GM19463 (cell line): ENCODE measurements around the gene RTL10.
"Not testable (repeated sequence)": the region's sequence is repeated elsewhere in the genome, so short reads cannot be mapped to it uniquely, and the experiment has no call there.

ENCODE experiments used
- ATAC-seq: cut with Tn5 transposase; IDR thresholded peaks from one replicate; pipeline ENCODE4 v1.9.1; 2021; ENCODE audit warnings: mild to moderate bottlenecking, moderate library complexity; ENCODE audit not compliant: unreplicated experiment

The RTL10 gene

DNA sequence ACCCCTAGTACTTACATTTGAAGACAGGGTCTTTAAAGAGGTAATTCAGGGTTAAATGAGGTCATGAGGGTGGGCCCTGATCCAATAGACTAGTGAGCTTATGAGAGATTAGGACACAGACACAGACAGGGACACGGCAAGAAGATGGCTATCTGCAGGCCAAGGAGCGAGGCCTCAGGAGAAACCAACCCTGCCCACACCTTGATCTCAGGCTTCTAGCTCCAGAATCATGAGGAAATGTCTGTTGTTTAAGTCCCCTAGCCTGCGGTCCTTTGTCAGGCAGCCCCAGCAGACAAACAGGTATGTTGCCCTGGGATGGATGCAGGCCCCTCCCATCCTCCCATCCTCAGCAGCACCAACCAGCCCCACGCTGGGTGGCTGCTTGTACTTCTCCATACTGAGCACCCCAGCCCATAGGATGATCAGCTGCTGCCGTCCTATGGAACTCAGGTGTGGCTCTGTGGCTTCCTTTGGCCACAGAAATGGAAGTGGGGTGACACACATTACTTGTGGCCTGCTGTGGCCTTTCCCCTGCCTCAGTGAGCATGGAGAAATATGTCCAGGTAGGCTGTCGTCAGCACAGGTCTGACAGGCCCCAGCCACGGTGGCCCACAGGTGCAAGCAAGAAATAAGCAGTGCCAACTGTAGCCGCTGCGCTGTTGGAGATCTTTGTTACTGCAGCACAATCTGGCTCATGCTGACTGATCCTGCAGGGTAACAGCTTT, 7.9 kb downstream of the RTL10 start:
- ATAC-seq = no peak

DNA sequence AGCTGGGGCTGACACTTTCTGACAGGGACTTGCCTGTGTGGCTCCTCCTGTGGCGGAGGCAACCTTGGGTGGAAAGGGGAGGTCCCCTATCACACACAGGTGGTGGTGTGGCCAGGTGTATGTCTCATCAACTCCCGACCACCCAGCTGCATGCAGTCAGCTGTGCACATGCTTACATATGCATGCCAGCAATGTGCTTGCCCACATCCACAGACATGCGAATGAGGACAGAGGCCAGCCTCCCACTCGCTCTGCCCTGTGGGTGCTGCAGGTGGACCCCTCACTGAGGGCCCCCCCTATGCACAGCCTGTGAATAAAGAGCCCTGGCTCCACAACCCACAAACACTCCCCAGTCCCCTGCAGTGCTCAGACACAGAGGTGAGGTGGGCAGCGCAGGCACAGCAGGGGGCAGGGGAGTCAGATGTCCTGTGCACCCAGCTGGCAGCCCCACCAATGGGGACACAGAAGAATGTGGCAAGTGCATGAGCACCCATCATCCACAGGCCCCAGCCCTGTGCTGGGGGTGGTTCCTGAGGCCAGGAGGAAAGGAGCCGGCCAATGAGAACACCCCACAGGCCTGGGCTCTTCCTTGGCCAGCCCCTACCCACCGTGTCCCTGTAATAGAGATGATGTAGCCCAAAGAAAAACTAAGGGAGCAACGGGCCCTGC, 9.5 kb downstream of the RTL10 start:
- no peak for ATAC-seq

- ATAC-seq = no peak
Observed at GRCh38 chr22:19844377-19845053, 10.2 kb downstream of the RTL10 start.

DNA sequence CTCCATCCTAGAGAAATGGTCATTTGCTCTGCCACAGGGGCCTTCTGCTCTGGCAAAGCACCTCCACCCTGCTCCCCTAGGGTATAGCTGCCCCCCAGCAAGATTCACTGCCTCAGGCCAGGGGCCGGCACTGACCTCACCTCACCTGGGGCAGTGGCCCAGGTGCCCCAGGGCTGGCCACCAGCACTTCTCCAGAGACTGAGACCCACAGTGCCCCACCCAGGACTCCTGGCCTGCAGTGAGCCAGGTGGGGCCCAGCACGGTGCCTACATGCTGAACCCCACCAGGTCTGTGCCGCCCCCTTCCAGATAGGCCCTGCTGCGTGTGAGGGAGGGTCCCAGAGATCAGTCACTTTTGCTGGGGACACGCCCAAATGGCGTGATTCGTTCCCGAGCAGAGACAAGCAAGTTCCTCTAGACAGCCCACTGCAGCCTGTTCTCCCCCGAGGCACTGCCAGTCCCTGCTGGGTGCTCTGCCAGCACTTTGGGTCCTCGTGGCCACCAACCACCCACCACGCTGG, 10.8 kb downstream of the RTL10 start:
- ATAC-seq = no peak

GRCh38 chr22:19843107-19843856, 11.4 kb downstream of the RTL10 start:
- ATAC-seq = no peak

DNA sequence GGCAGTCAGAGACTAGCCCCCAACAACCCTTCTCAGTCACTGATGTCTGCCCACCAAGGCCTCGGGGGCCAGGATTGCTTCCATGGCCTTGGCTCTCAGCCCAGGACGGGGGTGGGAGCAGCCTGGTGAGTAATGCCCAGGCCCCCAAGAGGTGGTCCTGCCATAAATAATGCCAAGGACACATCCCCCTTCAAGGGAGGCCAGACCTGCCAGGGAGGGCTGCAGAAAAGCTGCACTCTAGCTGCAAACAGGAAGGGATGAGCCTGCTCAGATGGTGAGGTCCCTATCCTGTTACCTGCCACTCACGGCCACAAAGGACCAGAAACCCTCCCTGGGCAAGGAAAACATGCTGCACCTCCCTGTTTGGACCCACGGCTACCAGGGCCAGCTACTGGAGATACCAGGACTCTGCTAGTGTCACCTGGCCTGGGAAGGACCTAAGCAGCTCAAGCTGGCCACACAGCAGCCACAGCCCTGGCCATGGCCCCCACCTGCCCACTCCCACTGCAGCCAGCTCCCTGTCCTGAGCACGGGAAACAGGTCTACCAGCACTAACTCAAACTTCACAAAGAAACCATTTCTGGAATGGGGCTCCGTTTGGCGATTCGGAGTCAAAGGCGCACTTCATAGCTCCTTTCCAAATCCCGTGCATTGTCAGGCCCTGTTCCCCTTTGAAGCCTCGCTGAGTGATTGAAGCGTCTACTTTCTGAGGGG, 12.1 kb downstream of the RTL10 start:
- no peak for ATAC-seq

- no peak for ATAC-seq
Observed at GRCh38 chr22:19841641-19842392, 12.9 kb downstream of the RTL10 start.

DNA sequence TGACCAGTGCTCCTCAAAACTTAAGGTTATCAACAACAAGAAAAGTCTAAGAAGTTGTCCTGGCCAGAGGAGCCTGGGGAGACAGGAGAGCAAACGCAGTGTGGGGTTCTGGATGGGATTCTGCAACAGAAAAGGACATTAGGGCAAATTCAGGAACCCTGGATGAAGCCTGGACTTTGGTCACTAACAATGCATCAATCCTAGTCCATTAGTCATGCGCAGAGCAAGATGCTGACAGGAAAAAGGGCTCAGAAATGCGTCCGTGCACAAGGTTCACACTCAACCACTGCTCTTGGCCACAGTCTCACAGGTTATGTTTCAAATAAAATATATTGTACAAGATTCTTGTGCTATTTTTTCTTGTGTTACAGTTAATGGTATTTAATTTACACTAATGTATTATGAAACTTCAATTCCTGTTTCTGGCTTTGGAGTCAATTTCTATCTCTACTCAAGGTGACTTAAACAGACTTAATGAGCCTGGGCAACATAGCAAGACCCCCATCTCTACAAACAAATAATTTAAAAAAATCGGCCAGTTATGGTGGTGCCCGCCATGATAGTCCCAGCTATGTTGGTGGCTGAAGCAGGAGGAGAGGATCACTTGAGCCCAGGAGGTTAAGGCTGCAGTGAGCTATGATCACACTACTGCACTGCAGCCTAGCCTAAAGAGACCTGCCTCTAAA, 13.6 kb downstream of the RTL10 start:
- no peak for ATAC-seq

GRCh38 chr22:19840059-19840458, 14.6 kb downstream of the RTL10 start:
- no peak for ATAC-seq

DNA sequence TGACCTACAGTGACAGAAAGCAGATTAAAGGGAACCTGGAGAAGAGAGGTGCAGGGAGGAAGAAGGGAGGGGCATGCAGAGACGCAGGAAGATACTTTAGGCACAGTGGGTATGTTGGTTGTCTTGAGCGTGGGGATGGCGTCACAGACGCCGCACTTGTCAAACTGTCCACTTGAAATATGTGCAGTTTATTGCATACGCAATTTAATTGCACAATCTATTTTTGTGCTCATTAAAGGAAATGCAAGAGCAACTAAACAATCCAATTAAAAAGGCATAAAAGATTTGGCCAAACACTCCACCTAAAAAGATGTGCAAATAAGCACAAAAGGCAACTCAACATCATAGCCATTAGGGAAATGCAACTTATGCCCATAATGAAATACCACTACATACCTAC, 16.8 kb downstream of the RTL10 start:
- ATAC-seq = no peak

GRCh38 chr22:19836512-19836911, 18.2 kb downstream of the RTL10 start:
- no peak for ATAC-seq

DNA sequence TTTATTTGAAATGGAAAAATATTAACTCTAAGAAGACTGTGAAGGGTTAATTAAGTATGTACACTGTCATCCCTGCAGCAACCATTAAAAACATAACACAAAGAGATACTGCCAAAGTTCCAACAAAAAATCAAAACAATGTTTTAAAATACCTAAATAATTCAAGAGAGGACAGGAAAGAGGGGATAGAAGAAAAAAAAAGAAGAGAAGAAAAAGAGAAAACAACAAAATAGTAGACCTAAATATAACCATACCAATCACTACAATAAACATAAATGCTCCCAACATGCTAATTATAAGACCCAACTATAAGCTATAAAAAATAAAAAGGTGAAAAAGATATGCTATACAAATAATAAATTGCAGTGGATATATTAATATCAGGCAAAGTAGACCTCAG, 20.1 kb downstream of the RTL10 start:
- ATAC-seq = no peak

- ATAC-seq = not testable (repeated sequence)
Observed at GRCh38 chr22:19833327-19833726, 21.3 kb downstream of the RTL10 start.

DNA sequence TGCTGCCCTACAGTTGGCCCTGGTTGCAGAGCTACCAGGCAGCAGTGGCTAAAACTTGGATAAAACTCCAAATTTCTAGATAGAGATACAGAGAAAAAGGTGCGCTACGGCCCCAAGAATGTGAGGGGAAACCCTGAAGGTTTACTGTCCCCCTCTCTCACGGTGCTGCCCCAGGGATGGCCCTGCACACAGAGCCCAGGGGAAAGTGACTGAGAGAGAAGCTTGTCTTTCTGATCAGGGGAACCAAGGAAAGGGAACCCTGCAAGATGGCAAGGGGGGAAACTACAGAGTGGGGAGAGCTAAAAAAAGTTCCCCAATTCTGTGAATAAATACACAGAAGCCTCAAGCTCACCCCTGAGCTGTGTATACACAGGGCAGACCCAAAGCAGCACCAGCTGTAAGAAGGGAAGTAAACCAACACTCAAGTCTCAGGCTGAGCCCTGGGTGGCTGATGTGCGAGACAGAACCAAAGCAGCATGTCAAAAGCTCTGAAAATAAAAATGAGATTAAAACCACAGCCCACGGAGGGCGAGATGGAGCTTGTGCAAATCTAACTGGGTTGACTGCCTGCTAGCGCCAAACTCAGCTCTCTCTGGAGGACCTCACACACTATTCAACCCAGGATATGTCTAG, 22.1 kb downstream of the RTL10 start:
- no peak for ATAC-seq

DNA sequence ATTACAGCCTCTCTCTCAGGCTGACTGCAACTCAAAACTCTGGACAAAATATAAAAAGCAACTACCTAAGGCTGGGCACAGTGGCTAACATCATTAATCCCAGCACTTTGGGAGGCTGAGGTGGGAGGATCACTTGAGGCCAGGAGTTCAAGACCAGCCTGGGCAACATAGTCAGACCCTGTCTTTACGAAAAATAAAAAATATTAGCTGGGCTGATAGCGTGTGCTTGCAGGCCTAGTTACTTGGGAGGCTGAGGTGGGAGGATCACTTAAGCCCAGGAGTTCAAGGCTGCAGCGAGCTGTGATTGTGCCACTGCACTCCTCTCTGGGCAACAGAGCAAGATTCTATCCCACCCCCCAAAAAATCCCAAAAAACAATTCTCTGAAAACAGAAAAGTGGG, 22.7 kb downstream of the RTL10 start:
- ATAC-seq = not testable (repeated sequence)

DNA sequence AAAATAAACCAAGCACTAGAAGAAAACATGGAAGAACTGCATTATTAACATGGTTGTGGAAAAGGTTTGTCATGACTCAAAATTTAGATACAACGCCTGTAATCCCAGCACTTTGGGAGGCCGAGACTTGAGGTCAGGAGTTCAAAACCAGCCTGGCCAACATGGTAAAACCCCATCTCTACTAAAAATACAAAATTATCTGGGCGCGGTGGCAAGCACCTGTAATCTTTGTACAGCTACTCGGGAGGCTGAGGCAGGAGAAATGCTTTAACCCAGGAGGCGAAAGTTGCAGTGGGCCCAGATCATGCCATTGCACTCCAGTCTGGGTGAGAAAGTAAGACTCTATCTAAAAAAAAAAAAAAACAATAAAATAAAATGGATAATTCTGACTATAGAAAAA, 23.7 kb downstream of the RTL10 start:
- no peak for ATAC-seq

DNA sequence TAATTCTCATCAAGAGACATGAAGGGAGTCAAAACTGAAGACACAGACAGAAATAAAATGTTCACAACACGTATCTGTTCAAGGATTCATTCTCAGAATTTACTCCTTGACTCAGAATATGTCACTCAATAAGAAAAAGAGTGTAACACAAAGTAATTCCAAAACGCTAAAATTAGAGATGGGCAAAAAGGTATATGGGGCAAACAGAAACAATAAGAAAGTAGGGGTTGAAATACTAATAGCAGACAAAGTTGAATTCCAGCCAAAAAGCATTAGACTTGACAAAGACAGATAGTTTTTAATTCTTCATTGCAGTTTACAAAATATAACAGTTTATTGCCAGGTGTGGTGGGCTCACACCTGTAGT, 26.7 kb downstream of the RTL10 start:
- no peak for ATAC-seq

- ATAC-seq = no peak
Observed at GRCh38 chr22:19827341-19828034, 27.2 kb downstream of the RTL10 start.
